SK-N-MC (cell line): Measurements from ENCODE around the gene CCDC102A.

Experiments
- FOXP2 ChIP-seq: optimal IDR thresholded peaks from 2 replicates; pipeline ENCODE3; 2011; ENCODE audit warnings: mild to moderate bottlenecking, moderate library complexity; ENCODE audit not compliant: insufficient read depth; ENCODE audit errors: extremely low read length, control extremely low read depth
- POLR2AphosphoS5 ChIP-seq: IDR thresholded peaks from 2 replicates; pipeline ENCODE4 v1.6.1; 2012; ENCODE audit warnings: mild to moderate bottlenecking, low read depth, low read length, borderline replicate concordance

GRCh38 chr16:57527610-57528360, 8.6 kb downstream of the CCDC102A start:
- TF ChIP-seq POLR2AphosphoS5 = no peak
- TF ChIP-seq FOXP2 = no peak
